Left lobe of liver (tissue), 2 donors: ENCODE measurements around the gene CDKN1C. TPM values are rescaled to one million over a fixed set of nuclear protein-coding genes. Genes with fewer than 3 reads are reported as not detected.

Source experiments
- ATAC-seq: fragments of 200-7000 bp; cut with Tn5 transposase; one replicate; pipeline ENCODE4 v1.9.1; 2020; ENCODE audit warnings: mild to moderate bottlenecking, moderate library complexity
- DNase-seq: peaks from one replicate; pipeline ENCODE4 v3.0.0-alpha.2; 2020; ENCODE audit warnings: low spot score
- total RNA-seq: library from RNA; stranded (reverse); gene quantifications from one replicate; pipeline ENCODE4 v1.2.1, GENCODE V29; 2021
- donor health status: DM: no; HTN: no; CAD: no; lungs with moderate emphysema.
- donor health status: DM: no; HTN: yes; CAD: no.

Gene CDKN1C
- total RNA-seq, 1 donor from 2014 or later: 8.4 TPM

- DNase-seq (peak; percentile 81), ATAC-seq (peak; percentile 31)
These were observed 5.1 kb upstream of the CDKN1C start for GRCh38 chr11:2890466-2891294.

GRCh38 chr11:2889362-2890273, 4.0 kb upstream of the CDKN1C start:
- DNase-seq: no peak
- ATAC-seq: no peak

GRCh38 chr11:2888266-2888968, 2.8 kb upstream of the CDKN1C start:
- peak; percentile 55 for ATAC-seq
- peak; percentile 88 for DNase-seq

GRCh38 chr11:2887515-2888195, 2.1 kb upstream of the CDKN1C start:
- DNase-seq: no peak
- no peak for ATAC-seq

GRCh38 chr11:2886936-2887335, 1.4 kb upstream of the CDKN1C start:
- ATAC-seq (no peak), DNase-seq (no peak)

GRCh38 chr11:2886191-2886894, 768 bp upstream of the CDKN1C start:
- DNase-seq: no peak
- no peak for ATAC-seq

- DNase-seq (peak; percentile 67), ATAC-seq (peak; percentile 57)
These were observed 428 bp downstream of the CDKN1C start for GRCh38 chr11:2885017-2885677.

GRCh38 chr11:2883979-2884815, 1.4 kb downstream of the CDKN1C start:
- ATAC-seq (peak; percentile 10), DNase-seq (no peak)

- ATAC-seq: no peak
These were observed 2.0 kb downstream of the CDKN1C start for GRCh38 chr11:2883640-2883978.

GRCh38 chr11:2882396-2883110, 3.0 kb downstream of the CDKN1C start:
- no peak for ATAC-seq
- DNase-seq: no peak

More at GRCh38 chr11:2883640-2883978, 2.0 kb downstream of the CDKN1C start:
- DNase-seq: no peak

- no peak for DNase-seq
These were observed 3.6 kb downstream of the CDKN1C start for GRCh38 chr11:2881981-2882375.

GRCh38 chr11:2881076-2881980, 4.2 kb downstream of the CDKN1C start:
- ATAC-seq (no peak), DNase-seq (no peak)

More at GRCh38 chr11:2881981-2882375, 3.6 kb downstream of the CDKN1C start:
- no peak for ATAC-seq

- ATAC-seq (no peak), DNase-seq (no peak)
These were observed 4.9 kb downstream of the CDKN1C start for GRCh38 chr11:2880646-2881045.

- ATAC-seq: no peak
- no peak for DNase-seq
These were observed 6.8 kb downstream of the CDKN1C start for GRCh38 chr11:2878782-2879181.

GRCh38 chr11:2877474-2877873, 8.1 kb downstream of the CDKN1C start:
- ATAC-seq (no peak), DNase-seq (no peak)

GRCh38 chr11:2874963-2875362, 10.6 kb downstream of the CDKN1C start:
- DNase-seq (no peak), ATAC-seq (no peak)
